GM18858 (cell line): ENCODE measurements around the gene PLB1.
A peak's percentile ranks its signal among the peaks of the same experiment; 100 is the strongest.

Experiments
- ATAC-seq: cut with Tn5 transposase; IDR thresholded peaks from one replicate; pipeline ENCODE4 v1.9.1; 2021; ENCODE audit not compliant: unreplicated experiment

PLB1 gene

GRCh38 chr2:28563869-28564268 lies 68.0 kb downstream of the PLB1 start:
- no peak for ATAC-seq

DNA sequence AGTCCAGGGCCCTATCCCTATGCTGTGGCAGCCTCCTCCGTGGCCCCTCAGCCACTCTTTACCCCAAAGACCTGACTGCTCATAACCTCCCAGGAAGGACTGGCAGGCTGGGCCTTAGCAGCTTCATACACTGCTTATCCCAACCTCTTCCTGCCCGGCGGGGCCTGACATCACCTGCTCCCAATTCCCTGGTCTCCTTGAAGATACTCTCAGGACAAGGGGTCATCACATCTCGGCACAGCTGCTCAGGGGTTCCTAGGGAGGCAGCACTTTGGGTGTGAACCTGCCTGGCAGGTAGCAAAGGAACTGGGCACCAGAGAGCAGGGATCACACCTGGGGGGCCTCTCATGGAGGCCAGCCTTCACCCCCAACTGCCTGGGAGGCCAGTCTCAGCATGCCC lies 68.5 kb downstream of the PLB1 start:
- ATAC-seq: no peak

GRCh38 chr2:28565033-28565432 lies 69.2 kb downstream of the PLB1 start:
- no peak for ATAC-seq

GRCh38 chr2:28565720-28566295 lies 69.9 kb downstream of the PLB1 start:
- ATAC-seq: no peak

DNA sequence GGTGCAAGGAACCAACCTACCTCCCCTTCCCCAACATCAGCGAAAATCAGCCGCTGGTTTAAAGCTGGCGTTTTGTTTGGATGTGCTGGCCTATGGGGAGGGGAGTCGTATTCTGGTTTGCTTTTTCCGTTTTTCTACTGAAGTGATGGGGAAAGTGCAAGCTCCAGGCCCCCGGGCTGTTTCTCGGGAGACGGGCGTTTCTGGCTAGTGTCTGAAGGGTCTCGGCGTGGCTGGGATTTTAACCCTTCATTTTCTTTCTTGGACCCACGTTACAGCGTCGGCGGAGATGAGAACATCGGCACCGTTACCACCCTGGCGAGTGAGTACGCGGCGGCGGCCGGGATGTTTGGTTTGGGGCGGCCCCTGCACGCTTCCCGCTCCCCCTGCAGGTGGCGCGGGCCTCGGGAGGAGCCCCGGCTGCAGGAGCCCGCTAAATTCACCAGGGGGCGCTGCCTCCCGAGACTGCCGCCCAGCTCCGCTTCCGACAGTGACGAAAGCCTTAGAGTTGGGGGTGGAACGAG lies 70.7 kb downstream of the PLB1 start:
- peak; percentile 86 for ATAC-seq

GRCh38 chr2:28567061-28567471 lies 71.2 kb downstream of the PLB1 start:
- no peak for ATAC-seq

GRCh38 chr2:28568036-28568435 lies 72.2 kb downstream of the PLB1 start:
- no peak for ATAC-seq

- ATAC-seq: no peak
Observed at GRCh38 chr2:28568533-28568932, 72.7 kb downstream of the PLB1 start.

DNA sequence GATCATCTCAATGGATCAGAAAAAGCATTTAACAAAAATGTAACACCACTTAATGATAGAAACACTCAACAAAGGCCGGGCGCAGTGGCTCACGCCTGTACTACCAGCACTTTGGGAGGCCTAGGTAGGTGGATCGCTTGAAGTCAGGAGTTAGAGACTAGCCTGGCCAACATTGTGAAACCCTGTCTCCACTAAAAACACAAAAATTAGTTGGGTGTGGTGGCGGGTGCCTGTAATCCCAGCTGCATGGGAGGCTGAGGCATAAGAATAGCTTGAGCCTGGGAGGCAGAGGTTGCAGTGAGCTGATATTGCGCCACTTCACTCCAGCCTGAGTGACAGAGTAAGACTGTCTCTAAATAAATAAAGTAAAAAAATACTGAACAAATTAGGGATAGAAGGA lies 74.6 kb downstream of the PLB1 start:
- ATAC-seq: no peak

- ATAC-seq: no peak
Observed at GRCh38 chr2:28576714-28577113, 80.9 kb downstream of the PLB1 start.

DNA sequence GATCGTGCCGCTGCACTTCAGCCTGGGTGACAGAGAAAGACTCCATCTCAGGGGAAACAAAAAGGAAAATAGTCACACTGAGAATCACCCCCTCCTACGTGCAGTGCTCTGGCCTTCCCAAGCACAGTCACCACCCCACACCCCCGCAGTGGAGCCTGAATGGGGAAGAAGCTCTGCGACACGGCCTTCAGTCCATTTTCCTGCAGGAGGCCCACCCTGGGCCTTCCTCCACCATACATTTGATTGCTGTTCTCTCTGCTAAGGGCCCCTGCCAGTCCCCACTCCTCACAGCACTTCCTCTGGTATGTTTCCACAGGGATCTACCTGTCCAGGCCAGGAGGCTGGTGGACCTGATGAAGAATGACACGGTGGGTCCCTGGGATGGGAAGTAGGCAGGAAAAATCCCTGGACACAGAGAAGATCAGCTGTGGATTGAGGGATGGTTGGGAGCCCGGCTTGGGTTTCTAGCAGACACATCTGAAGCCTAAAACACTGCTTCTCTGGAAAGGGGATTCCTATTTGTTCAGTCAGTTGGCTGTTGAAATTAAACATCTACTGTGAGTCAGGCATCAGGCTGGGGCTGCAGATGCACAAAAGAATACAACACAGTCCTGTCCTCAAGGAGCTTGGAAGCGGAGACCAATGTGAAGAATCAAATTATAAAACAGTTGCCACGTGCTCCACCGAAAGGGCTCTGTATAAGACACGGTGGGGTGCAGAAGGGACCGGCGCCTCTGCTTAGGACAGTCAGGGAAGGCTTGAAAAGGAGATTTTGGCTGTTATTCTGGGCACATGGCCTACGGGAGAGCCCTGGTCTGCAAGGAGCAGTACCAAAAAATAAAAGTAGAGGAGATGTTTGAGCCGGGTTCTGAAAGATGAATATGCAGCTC lies 82.2 kb downstream of the PLB1 start:
- no peak for ATAC-seq

DNA sequence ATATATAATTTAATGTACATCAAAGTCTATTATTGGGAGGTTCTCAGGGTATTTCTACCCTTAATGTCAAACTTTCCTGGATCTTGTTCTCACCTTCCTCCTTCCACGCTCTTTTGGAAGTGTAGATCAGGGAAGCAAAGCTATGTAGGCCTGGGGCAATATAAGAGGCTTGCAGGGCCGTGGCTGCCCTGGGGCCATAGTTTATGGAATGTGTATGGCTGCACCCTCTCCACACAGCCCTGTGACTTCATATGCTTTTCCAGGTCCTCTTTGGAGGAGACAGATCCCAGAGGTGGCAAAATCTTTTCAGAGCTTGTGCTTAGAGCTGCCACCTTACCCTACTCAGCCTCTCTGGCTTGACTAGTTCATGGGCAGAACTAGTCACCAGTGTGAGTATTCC lies 82.9 kb downstream of the PLB1 start:
- no peak for ATAC-seq

- no peak for ATAC-seq
Observed at GRCh38 chr2:28579606-28580005, 83.7 kb downstream of the PLB1 start.

DNA sequence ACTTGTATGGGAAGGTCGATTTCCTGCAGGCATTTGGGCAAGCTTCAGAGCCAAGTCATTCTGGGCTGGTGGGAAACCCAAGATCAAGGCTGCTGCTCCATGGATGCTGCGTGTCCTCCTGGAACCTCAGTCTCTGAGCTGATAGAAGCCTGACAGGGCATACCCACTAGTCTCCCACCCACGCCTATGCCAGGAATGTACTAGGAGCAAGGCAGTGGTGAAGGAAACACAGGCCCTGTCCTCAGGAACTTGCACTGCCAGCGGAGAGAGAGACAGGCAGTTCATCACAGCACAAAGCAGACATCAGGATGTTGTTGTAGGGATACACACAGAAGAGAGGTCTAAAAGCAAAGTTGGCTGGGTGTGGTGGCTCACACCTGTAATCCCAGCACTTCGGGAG lies 84.2 kb downstream of the PLB1 start:
- ATAC-seq: no peak

- ATAC-seq: no peak
Observed at GRCh38 chr2:28581312-28581711, 85.5 kb downstream of the PLB1 start.

GRCh38 chr2:28582152-28582551 lies 86.3 kb downstream of the PLB1 start:
- ATAC-seq: no peak

- ATAC-seq: no peak
Observed at GRCh38 chr2:28582595-28582994, 86.7 kb downstream of the PLB1 start.

DNA sequence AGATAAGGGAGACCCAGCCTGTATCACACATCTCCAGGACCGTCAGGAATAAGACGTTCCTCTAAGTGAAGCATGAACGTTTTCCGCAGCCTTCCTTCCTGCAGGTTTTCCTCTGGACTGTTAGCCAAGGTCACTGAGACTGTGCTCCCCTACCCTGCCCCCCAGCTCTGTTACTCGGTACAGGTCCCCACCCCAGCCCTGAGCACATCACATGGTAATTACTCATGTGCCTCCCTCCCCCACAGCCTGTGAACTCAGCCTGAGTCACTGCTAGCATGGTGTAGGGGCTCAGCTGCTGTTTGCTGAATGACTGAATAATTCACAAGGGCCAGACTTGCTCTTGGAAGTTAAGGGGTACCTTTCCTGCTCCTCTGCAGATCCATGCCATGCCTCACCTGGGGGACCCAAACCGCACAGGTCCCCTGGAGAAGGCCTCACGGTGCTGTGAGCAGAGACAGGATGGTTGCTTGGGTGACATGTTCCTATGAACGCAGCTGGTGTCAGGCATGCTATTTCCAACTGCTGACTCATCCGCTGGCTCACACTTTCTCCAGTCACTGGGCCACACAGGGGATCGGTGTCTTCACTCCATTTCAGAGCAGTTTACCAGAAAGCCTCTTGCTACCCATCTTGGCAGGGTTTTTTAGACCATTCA lies 88.2 kb downstream of the PLB1 start:
- no peak for ATAC-seq

DNA sequence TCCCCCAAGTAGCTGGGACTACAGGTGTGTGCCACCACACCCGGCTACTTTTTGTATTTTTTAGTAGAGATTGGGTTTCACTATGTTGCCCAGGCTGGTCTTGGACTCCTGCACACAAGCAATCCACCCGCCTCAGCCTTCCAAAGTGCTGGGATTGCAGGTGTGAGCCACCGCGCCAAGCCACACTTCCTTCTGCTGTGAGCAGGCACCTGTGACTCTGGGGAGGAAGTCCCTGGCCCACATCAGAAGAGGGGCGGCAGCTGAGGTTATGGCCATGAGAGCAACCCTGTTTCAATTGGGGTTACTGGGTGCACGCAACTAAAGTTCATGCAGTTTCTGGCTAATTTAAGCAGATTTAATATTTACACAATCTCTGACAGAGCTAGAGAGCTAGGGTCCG lies 91.0 kb downstream of the PLB1 start:
- no peak for ATAC-seq

DNA sequence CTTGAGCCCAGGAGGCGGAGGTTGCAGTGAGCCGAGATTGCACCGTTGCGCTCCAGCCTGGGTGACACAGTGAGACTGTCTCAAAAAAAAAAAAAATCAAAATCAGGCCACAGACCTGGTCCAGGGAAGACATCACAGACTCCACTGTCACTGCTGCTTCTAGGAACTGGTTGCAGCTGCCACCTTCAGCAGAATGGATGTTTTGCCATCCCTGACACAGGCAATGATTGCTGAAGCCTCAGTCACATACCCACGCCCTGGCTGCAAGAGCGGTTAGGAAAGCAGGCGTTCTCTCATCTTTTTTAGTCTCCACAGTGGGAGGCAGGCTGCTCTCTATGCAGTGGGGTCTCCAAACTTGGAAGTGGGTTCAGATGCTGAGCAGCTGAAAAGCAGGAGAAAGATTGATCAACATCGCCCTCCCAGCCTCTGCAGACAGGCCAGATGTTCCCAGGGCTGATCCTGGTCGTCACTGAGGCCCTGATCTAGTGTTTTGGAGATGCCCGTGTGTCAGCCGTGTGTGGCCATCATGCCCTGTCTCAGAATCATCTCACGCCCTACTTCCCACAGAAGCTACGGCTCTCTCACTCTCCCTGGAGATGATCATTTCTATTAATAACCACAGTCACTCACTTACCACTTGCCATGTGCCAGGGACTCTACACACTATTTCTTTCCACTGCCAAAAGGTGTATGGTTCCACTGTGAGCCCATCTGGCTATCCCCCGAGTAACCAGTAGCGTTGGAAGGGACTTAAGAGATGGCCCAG lies 91.8 kb downstream of the PLB1 start:
- ATAC-seq: no peak

GRCh38 chr2:28588292-28588670 lies 92.4 kb downstream of the PLB1 start:
- ATAC-seq: no peak
